Breast epithelium (tissue), 3 donors: ENCODE data around the gene ENTPD1.

Experiments used
- CTCF ChIP-seq, 3 donors: fragments of 450-650 bp; IDR thresholded peaks; one replicate each; pipeline ENCODE4 v1.5.1; 2016 to 2017; ENCODE audit warnings: antibody characterized with exemption in 3 of 3, mild to moderate bottlenecking in 3 of 3, moderate library complexity in 3 of 3
- POLR2A ChIP-seq: fragments of 450-650 bp; IDR thresholded peaks from one replicate; pipeline ENCODE4 v1.6.1; 2016; ENCODE audit warnings: antibody characterized with exemption, mild to moderate bottlenecking, moderate library complexity

GRCh38 chr10:95850791-95851190, 94.8 kb downstream of the ENTPD1 start:
- TF ChIP-seq CTCF (IDR thresholded peaks at IDR 0.05) (no peak), POLR2A (no peak)
